ENCODE data around the gene PRKG2. TPM values are rescaled to one million over a fixed set of nuclear protein-coding genes. Genes with fewer than 3 reads are reported as not detected.
"Not testable (repeated sequence)": the region's sequence is repeated elsewhere in the genome, so short reads cannot be mapped to it uniquely, and the experiment has no call there.

The PRKG2 gene, protein sequence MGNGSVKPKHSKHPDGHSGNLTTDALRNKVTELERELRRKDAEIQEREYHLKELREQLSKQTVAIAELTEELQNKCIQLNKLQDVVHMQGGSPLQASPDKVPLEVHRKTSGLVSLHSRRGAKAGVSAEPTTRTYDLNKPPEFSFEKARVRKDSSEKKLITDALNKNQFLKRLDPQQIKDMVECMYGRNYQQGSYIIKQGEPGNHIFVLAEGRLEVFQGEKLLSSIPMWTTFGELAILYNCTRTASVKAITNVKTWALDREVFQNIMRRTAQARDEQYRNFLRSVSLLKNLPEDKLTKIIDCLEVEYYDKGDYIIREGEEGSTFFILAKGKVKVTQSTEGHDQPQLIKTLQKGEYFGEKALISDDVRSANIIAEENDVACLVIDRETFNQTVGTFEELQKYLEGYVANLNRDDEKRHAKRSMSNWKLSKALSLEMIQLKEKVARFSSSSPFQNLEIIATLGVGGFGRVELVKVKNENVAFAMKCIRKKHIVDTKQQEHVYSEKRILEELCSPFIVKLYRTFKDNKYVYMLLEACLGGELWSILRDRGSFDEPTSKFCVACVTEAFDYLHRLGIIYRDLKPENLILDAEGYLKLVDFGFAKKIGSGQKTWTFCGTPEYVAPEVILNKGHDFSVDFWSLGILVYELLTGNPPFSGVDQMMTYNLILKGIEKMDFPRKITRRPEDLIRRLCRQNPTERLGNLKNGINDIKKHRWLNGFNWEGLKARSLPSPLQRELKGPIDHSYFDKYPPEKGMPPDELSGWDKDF
- polyA plus RNA-seq (ENCODE audit: insufficient read length in 12 of 12) = 1 to 10 TPM in 6 of 12 donors, under 1 TPM in 5, not detected in 1; 0.34 to 8.0 (median 1.0) TPM
- long read RNA-seq, donor 1 = 0 reads
- long read RNA-seq, donor 2 = 0 reads
- long read RNA-seq, donor 3 = 0 reads
- long read RNA-seq, donor 4 = 0 reads
- long read RNA-seq, donor 5 = 0 reads
- long read RNA-seq, donor 6 = 0 reads
- long read RNA-seq, donor 7 = 0 reads
- long read RNA-seq, donor 8 = 0 reads
- long read RNA-seq, donor 9 = 0 reads
- long read RNA-seq, donor 10 = 0 reads
- long read RNA-seq, donor 11 = 0 reads

DNA sequence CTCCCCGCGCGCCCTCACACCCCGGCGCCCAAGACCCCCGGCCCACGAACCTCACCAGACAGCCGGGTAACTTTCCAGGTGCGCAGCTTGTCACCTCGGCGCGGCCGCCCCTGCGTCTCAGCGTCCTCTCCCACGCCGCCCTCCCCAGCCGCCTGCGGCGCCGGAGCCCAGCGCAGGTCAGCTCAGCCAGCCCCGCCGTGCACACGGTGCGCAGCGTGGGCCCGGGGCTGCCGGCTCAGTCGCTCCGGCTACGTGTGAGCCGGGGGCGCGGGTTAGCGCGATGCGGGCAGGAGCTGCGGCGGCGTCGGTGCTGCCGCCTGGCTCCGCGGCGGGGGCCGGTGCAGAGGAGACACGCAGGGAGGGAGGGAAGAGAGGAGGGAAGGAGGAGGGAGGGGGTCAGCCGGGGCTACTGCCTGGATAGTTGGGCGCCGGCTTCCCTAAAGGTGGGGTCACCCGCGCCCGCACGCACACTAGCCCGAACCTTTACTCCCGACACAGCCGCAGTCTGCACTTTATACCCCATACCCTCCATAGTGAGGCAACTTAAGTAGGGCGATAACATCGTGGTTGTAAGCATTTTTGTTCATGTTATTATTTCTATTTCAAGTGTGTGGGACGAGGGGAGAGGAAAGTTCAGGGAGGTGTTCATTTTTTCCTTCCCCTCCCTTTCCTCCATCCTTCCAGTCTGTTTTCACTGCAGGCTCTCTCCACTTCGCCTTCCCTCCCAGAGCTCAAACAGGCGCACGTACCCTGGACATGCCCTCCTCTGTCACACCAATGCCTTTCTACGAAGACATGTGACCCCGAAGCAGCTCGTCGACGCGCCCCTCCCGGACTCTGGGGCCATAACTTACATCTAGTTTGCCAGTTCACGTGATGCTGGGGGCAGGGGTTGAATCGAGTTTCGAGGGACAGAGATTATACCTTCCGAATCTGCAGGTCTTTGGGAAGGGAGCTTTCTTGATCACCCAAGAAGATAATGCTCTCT, at the start of gene PRKG2:
Gene PRKG2, minus strand, starts transcription at position 342 of the 988 bp plus-strand sequence. CDS start 10,175 bp downstream, outside the sequence.
- no peak for DNase-seq

DNA sequence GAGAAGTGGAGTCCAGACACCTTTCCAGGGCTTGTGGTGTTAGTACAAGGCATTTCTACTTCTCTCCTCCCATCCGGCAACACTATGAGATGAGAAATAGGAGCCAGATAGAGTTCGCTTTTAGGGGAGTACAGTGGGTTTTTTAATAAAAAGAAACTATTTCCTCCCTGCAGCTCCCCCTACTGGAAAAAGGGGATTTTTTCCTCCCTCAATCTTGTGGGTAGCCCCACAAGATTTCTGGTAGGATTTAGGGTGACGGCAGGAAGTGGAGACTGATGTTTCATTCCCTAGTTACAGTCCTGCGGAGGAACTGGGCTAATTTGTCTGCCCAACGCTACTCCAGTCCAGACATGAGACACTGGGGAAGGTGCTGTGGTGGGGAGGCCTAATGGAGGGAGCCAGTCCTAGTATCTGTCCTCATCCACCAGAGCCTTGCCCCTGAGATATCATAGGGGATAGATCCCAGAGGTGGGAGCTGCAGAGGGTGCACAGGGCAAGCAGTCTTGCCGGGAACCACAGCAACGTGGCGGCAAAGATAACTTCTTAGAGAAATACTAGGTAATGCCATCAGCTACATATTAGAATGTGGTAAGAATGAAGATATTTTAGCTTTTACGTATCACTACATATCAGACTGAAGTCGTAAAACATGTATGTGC, 45.5 kb upstream of the PRKG2 start:
- no peak for DNase-seq

DNA sequence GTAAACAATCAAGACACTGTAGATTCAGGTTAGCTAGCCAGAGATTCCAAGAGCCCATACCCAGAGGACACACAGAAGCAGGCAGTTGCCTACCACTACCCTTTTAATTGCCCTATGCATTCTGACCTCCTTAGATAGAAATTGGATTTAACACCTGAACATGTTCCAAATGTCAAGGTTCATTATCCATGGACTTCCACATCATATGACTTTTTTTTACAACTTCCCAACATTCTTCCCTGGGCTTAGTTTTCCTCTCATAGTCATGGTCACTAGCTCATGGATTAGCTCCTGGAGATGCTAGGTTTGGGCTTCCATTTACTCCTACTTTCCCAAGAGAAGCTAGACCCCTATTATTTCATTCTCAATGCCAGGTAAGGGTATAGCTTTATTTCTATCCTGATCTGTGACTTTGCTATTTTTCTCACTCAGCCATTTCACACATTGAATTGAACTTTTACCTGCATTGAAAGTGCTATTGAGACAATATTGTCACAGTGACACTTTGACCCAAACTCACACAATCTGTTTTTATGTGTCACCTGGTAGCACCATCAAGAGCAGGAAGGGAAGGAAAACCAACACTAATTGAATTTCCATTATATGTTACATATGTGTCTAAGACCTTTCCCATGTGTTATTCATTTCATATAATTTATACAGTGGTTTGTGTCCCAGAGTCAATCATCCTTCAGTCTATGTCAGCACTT, 44.0 kb upstream of the PRKG2 start:
- no peak for DNase-seq

DNA sequence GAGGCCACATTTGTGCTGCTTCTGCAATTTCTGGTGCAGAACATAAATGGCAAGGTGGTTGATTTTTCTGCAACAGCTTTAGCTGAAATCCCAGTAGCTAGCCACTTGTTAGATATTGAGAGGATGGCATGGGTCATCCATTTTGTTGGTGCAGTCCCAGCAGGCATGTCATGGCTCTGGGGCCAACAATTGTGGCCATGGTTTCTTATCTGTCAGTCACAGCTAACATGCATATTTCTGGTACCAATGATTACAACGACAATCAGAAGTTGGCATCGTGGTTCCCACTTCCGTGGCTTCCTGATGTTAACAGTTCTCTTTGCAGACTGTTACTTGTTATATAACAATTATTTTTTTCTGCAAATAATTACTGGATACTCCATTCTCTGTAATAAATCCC, 42.8 kb upstream of the PRKG2 start:
- DNase-seq = no peak

DNA sequence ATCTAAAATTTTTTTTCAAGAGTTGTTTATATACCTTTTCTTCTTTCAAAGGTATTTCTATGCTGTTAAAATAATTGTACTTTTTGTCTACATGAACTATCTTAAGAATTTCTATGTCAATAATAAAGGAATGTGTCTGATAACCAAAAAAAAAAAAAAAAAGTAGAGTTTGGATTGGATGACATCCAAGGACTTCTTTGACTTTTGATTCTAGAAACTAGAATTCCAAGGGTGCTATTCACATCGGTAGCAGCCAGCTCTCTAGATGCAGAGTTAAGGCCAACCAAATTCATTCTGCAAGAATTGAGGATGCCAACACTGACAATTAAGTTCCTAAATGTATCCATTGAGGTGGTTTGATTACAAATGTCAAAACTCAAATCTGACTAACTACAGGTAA, 42.0 kb upstream of the PRKG2 start:
- no peak for DNase-seq

DNA sequence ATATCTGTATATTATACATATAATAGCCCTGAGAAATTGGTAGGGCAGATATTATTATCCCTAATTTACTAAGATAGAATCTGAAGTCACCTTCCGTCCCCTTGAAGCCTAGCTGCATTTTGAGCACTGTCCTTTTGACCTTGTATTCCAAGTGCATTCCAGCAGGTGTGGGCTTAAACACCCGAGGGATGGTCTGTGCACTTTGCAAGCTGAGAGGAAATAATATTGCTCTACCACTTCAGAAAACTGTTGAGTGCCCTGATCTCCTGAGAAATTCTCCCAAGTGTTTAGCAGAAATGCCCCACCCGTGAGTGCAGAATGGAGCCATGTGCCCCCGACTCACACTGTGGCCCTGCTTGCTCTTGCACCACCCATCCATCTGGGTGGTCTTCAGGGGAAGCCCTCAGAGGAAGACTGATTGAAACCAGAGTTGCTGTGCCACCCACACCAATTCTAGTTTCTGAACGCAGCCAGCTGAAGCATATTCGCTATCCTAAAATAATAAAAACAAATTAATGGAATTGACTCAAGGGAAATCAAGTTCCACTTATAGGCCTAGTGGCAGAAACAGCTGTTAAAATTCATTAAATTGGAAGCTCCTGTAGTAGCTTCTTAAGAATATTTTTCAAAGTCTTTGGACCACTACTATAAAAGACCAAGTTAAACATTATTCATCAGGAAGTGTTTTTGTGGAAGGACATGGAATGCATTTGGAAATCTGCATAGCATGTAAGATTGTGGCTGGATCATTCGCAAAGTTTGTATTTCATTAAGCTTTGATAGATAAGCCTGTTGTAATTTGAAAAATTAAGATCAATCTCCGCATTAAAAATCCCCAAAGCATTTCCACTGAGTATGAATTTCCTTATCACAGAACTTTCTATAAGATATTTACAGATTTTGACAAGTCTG, 41.3 kb upstream of the PRKG2 start:
- DNase-seq = no peak

DNA sequence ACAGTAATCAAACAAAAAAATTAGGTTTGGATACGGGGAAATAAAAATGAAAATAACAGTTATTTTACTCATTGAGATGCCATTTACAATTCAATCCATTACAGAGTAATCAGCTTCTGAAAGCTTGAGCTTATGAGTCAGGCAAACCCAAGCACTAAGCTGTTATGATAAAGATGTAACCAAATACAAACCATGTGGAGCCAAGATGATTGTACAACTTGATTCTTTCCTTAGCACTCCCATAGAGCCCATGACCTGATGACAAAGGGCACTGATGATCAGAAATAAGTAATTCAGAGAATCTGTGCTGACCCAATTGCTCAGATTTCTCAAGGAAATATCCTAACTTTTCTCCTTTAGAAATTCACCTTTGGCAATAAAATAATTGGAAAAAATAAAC, 40.5 kb upstream of the PRKG2 start:
- no peak for DNase-seq

DNA sequence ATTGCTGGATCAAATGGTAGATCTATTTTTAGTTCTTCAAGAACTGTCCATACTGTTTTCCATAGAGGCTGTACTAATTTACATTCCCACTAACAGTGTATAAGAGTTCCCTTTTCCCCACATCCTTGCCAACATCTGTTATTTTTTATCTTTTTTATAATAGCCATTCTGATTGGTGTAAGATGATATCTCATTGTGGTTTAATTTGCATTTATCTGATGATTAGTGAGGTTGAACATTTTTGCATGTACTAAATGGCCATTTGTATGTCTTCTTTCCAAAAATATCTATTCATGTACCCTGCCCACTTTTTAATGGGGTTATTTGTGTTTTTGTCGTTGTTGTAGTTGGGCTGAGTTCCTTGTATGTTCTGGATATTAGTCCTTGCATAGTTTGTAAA, 35.4 kb upstream of the PRKG2 start:
- no peak for DNase-seq

DNA sequence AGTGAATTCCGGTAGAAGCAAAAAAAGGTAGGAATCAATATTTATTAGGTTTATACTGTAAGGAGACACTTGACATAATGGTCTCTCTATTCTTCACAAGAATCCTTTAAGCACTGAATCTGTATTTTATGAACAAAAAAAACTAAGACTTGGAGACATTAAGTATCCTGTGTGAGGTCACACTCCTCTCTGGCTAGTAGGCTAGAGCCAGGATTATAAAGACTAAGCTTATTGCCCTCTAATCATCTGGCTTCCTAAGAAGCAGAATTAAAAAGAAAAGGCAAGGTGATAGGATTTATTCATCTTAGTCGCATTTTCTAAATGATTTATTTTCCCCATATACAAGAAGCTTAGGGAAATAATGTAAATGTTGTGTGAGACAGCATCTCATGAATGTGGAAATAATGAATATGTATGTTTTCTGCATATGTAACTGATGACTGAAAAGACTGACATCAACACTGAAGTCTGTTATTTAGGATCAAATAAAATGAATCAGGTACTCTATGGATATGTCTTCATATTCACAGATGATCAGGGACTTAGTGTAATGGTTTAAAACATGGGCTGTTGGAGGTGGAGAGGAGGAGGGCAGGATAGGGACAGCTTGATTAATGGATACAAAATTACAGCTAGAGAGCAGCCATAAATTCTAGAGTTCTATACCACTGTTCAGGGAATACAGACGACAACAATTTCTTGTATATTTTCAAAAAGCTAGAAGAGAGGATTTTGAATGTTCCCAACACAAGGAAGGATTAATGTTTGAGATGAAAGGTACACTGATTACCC, 30.4 kb upstream of the PRKG2 start:
- no peak for DNase-seq

DNA sequence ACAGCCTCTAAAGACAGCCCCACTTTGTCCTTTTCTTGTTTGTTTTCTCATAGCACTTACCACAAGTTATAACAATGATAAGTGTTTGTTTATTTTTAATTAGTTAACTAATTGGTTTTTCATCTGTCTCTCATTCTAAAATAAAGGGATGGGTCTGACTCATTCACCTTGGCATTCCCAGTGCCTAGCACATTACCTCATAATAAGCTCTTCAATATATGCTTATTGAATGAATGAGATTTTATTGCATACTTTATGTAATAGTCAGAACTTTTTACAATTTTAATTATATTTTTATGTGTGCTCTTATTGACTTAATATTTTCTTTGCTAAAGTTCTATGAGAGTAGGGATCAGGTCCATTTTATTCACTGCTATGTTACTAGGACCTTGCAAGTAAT, 22.8 kb upstream of the PRKG2 start:
- no peak for DNase-seq

DNA sequence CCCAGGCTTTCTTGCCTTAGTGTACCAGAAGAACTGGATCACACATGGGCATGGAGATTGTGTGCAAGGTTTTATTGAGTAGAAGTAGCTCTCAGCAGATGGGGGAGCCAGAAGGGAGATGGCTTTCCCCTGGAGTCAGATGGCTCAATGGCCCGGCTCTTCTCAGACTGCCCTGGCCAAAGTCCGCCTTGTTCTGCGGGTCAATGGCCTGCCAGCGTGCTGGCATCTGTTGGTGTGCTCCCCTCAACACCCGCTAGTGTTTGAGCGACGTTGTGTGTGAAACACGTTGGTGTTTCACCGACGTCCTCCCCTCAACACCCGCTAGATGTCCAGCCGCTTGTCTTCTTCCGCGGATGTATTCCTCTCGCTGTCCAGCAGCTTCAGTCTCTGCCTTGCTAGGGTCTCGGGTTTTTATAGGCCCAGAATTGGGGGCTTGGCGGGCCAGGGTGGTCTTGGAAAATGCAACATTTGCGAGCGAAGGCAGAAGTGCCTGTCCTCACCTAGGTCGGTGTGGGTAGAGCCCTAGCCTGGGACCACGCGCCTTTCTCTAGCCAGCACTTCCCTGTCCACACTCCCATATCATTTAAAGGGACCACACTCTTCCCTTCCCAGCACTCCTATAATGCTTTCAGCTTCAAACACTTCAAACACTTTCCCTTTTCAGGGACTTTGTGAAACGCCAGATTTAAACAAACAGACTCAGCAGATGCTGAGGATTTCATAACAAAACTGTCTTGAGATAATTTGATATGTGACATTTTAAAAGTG, 21.1 kb upstream of the PRKG2 start:
- no peak for DNase-seq

DNA sequence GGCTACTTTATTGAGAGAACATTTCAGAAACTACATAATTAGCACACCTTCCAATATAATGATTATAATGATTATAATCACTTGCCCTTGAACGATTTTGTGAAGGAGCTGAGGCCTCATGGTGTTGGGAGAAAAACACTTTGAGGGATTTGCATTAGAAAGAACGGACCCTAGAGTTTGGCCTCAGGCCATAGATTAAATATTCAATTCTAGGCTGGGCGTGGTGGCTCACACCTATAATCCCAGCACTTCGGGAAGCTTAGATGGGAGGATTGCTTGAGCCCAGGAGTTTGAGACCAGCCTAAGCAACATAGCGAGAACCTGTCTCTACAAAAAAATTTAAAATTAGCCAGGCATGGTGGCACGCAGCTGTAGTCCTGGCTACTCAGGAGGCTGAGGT, 12.9 kb upstream of the PRKG2 start:
- no peak for DNase-seq

DNA sequence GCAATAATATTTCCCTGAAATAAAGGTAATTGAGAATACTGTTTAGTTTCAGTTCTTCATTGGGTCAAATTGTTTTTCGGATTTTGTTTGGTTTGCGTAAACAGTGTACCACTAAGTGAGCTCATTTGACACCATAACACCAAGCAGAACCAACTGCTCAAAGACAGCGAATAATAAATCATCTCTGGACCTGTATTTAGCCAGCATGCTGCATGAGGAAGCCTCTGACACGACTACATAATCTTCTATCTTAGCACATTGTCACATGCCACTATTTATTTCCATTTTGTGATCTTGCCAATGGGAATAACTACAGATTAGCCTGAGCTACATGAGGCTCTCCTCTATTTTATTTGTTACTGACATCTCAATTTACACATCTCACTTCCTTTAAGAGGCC, 12.1 kb upstream of the PRKG2 start:
- DNase-seq = no peak

DNA sequence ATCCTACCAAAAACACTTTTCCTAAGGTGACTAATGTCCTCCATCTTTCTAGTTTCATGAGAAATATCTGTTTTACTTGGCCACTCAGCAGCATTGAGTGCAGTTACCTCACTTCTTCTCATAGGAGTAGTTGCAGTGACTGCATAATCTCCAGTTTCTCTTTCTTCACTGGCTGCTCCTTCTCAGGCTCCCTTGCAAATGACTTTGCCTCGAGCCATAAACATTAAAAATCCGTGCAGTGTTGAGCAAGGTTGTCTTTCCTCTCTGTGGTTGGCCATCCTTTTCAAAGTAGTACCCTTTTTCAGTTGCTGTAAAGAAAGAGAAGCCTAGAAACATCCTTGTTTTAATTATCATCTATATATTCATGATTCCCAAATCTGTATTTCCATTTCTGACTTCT, 10.2 kb upstream of the PRKG2 start:
- DNase-seq = no peak

DNA sequence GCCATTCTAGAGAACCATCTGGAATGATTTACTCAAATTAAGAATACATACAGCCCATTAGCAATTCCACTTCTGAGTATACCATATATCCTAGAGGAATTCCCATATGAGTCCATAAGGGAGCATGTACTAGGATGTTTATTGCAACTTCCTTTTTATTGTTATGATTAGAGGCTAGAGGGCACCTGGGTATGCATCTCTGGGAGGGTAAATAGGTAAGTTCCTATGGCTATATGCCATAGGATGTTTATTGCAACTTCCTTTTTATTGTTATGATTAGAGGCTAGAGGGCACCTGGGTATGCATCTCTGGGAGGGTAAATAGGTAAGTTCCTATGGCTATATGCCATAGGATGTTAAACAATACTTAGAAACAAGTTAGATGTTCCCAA, 7.1 kb upstream of the PRKG2 start:
- DNase-seq = not testable (repeated sequence)

DNA sequence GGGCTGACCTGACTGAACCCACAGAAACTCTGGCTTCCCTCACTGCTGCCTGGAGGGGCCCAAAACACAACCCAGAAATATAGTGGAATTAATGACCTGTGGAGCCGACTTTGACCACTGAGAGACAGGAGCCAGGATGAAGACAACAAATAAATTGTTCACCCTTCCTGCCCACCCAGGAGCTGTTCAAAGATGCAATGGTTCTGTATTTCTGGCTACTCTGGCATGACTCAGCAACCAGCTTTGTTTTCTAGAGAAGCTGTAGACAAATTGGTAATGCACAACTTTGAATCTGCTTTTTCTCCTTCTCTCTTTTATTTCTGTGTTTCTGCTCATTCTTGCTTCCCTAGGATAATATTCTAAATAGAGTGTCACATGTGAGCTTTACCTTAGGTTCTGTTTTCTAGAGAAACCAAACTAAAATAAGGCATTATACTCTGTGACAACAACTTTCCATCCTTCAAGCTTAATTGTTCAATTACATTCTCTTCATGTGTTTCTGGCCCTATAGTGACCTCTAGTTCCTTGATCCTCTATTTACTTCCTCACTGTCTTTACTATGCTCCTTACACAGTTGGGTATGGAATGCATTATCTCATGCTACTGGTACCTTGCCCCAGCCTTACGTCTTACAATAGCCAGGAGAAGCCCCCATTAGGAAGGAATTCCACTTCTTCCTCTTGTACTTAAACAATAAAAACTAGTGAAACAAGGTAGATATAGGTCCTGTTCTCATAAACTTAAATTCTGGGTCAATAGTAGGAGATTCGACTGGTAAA, 6.5 kb upstream of the PRKG2 start:
- no peak for DNase-seq

DNA sequence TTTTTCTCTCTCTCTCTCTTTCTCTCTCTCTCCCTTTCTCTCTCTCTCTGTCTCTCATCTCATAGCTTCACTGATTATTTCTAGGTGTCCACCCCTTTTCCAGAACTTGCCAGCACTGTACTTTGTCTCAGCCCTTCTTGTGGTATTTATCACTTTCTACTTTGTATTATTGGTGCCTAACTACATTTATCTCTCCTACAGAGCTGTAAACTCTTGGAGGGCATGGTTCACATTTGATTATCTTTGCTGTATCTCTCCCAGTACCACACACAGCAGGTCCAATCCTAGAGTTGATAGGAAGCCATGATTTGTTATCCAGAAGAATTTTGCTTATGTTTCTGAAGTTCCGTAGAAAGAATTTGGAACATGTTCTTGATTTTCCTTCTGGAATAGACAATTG, 5.2 kb upstream of the PRKG2 start:
- no peak for DNase-seq

All from muscle of arm (tissue), 14 donors.